ENCODE results near the gene B4GALT5.
"Not testable (repeated sequence)": the region's sequence is repeated elsewhere in the genome, so short reads cannot be mapped to it uniquely, and the experiment has no call there.

Gene B4GALT5

DNA sequence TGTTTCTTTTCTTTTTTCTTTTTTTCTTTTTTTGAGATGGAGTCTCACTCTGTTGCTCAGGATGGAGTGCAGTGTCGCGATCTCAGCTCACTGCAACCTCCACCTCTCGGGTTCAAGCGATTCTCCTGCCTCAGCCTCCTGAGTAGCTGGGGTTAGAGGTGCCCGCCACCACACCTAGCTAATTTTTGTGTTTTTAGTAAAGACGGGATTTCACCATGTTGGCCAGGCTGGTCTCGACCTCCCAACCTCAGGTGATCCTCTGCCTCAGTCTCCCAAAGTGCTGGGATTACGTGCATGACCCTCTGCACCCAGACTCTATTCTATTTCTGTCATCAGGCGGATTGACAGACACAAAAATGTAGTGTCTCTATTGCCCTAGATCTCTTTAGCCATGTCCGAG is 88.7 kb downstream of the B4GALT5 start:
- not testable (repeated sequence) for DNase-seq

GRCh38 chr20:49624317-49624716 is 89.4 kb downstream of the B4GALT5 start:
- no peak for DNase-seq

DNA sequence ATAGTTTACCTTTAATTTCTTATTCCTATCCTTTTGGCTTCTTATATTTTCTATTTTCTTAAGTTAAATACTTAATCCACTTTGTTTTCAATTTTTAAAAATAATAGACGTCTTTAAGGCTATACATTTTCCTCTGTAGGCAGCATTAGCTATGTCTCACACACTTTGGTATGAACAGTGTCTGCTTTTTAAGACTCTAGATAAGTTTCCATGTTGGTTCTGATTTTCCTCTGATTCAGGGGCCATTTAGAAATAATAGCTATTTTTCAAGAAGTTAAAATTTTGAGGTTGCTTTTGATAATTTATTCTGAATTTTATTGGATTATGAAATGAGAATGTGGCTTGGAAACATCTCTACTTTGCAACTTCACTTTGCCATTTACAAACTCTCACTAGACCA is 91.4 kb downstream of the B4GALT5 start:
- no peak for DNase-seq

DNA sequence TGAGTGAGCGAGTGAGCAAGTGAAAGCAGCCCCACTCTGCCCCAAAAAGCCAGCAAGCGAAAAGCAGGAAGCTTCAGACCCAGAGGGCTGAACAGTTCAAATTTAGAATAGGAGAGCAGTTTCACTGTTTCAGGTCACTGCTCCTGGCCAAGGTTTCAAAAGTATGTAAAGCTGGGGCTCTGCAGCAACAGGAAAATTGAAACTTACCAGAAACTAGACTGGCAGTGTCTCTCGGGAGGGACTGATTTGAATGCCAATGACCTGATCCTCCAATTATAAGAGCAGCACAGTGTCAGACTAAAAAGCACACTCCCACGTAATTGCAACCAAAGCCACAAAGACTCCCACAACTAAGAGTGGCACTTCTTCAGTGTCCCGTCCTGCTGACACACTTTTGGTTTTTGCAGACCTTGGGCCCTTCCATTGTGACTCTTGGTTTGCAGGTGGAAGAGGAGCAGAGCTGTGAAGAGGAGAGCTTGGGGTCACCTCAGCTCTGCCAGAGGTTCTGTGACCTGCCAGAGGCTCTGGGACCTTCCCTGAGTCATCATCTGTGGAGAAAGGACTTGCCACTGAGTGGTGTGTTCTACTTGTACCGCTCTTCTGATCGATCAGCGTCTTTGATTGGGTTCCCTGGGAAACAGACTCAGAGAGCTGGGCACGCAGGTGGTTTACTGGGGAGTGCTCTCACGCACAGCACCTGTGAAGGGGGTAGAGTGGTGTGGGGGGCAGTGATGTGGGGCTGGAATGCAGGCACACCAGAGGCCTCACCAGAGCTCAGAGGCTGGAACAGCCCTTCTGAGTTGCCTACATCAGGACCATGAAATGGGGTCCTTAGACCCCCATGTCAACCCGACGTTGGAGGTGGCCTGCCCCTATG is 93.1 kb downstream of the B4GALT5 start:
- DNase-seq: no peak

- DNase-seq: no peak
Observed at GRCh38 chr20:49619113-49620048, 94.3 kb downstream of the B4GALT5 start.

GRCh38 chr20:49618289-49618688 is 95.4 kb downstream of the B4GALT5 start:
- DNase-seq: no peak

DNA sequence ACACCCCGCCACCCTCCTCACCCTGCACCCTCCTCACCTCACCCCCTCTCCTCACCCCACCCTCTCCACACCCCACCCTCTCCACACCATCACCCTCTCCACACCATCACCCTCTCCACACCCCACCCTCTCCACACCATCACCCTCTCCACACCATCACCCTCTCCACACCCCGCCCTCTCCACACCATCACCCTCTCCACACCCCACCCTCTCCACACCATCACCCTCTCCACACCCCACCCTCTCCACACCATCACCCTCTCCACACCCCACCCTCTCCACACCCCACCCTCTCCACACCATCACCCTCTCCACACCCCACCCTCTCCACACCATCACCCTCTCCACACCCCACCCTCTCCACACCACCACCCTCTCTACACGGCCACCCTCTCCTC is 96.3 kb downstream of the B4GALT5 start:
- not testable (repeated sequence) for DNase-seq

- DNase-seq: no peak
Observed at GRCh38 chr20:49616154-49617007, 97.3 kb downstream of the B4GALT5 start.

DNA sequence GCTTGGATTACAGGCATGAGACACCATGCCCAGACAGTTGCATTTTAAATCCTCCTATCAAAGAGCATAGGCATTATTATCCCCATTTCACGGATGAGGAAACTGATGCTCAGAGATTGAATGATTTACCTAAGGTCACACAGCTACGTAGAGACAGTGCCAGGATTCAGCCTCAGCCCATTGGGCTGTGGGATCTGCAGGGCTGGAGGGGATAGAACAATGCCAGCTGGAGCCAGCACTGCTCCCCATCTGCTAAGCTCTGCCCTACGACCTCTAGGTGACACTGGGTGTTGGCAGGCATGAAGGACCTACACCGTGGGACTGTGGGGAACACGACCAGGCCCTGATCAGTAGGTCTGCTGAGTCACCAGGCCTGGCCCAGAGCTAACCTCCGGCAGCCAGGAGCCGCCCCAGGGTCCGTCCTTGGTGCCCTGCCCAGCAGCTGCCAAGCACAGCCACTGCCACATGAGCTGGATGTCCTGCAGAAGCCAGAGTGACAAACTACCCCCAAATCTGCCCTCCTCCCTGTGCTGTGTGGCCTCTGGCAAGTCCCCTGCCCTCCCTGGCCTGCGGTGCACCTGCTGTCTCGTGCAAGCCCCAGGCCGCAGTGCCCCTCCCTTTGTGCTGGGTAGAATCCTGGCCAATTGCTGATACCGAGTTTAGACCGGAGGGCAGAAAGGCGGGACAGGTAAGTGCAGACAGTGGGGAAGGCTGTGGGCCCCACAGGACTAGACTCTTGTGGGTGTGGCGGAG is 98.1 kb downstream of the B4GALT5 start:
- no peak for DNase-seq

- DNase-seq: not testable (repeated sequence)
Observed at GRCh38 chr20:49615051-49615400, 98.7 kb downstream of the B4GALT5 start.

- no peak for DNase-seq
Observed at GRCh38 chr20:49614338-49615050, 99.2 kb downstream of the B4GALT5 start.

DNA sequence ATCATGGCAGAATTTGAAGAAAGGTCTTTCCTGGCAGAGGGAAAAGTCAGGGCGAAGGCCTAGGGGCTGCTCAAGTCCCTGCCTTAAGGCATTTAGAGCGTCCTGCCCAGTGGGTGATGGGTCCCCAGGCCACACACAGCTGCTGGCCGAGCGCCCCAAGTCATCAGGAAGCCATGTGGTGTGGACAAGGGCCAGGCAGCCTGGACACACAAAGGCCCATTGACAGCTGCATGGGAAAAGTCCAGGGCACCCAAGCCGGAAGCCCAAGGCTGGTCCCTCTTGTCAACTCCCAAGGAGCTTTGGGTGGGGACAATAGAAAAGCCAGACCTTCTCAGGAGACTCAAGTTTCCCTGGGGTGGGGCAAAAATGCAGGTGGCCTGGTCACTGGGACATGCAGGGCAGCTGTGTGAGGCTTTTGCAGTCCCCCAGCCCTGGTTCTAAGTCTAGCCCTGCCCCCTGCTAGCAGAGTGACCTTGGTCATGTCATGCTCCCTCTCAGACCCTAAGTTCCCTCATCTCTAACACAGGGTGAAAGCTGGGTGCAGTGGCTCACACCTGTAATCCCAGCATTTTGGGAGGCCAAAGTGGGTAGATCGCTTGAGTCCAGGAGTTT is 101.4 kb downstream of the B4GALT5 start:
- DNase-seq: no peak

DNA sequence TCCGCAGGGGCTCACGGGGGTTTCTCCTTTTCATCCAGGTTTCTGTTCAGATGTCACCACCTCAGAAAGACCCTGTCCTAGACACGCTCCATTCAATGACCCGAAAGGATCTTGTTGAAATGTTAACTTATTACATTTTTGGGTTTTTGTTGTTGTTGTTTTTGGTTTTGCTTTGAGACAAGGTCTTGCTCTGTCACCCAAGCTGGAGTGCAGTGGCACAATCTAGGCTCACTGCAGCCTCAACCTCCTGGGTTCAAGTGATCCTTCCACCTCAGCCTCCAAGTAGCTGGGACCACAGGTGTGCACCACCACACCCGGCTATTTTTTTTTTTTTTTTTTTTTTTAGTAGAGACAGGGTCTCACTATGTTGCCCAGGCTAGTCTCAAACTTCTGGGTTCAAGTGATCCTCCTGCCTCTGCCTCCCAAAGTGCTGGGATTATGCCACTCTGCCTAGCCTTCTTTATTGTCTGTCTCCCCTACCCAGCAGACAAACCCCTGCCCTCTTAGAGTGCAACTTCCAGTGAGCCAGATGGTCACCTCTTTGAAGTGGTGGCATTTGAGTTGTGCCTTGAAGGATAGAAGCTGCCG is 102.0 kb downstream of the B4GALT5 start:
- DNase-seq: not testable (repeated sequence)

DNA sequence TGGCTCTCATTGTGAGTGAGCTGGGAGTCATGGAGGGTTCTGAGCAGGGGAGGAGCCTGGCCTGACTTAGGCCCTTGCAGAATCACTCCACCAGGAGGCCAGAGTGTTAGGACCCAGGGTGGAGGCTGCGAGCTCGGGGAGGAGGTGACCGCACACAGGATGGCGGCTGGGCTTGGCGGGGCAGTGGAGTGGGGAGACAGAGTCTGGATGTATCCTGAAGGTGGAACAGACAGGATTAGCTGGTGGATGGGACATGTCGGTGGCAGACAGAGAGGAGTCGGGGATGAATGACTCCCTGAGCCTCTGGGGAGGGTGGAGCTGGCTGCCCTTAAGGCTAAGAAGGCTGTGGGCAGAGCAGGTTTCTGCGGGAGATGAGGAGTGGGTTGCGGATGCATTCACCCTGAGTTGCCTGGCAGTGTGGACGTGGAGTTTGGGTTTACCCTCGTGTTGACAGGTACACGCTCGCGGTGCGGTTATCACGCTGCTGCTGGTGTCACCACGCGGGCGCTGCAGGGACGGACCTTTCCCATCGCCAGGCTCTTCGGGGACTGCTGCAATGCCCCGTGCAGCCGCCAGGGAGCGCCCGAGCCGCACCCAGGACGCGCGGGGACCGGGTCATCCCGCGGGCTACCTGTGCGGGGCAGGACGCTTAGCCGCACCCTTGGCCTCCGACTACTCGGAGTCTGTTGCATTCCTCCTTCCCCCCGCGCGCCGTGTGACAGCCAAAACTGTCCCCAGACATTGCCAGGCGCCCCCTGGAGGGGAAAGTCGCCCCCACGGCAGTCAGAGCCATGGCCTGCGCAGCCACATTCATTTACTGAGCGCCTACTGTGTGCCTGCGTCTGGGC is 102.8 kb downstream of the B4GALT5 start:
- no peak for DNase-seq

- no peak for DNase-seq
Observed at GRCh38 chr20:49608752-49609670, 104.7 kb downstream of the B4GALT5 start.

- no peak for DNase-seq
Observed at GRCh38 chr20:49607568-49607967, 106.1 kb downstream of the B4GALT5 start.

DNA sequence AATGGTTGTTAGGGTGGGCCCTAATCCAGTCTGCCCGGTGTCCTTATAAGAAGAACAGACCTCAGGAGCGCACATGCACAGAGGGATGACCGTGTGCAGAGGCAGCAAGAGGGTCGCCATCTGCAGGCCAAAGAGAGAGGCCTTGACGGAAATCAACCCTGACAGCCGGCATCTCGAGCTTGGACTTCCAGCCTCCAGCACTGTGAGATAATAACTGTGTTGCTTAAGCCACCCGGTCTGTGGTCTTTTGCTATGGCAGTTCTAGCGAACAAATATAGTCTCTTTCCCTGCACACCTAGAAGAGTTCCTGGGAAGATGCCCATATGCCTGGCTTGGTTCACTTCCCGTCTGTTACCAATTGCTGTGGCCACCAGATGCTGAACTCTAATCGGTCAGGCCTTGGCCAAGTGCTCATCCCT is 110.5 kb downstream of the B4GALT5 start:
- DNase-seq: no peak
